Neuronal stem cell (in vitro differentiated cells): ENCODE results near the gene F8A3. TPM values are rescaled to one million over a fixed set of nuclear protein-coding genes. Genes with fewer than 3 reads are reported as not detected.
"Not testable (repeated sequence)": the region's sequence is repeated elsewhere in the genome, so short reads cannot be mapped to it uniquely, and the experiment has no call there.

Experiments
- DNase-seq: peaks from one replicate; pipeline ENCODE4 v3.0.0-alpha.2; 2013; ENCODE audit warnings: low spot score
- H2AFZ ChIP-seq: one replicate; pipeline ENCODE4 v1.6.1; 2013; ENCODE audit warnings: mild to moderate bottlenecking, low read length, inconsistent platforms
- H2AK5ac ChIP-seq: 2 replicates; pipeline ENCODE4 v1.6.1; 2013; ENCODE audit warnings: low read depth, mild to moderate bottlenecking, inconsistent platforms, low read length, moderate library complexity, mixed read lengths
- H2BK120ac ChIP-seq: 2 replicates; pipeline ENCODE4 v1.6.1; 2013; ENCODE audit warnings: low read depth, mild to moderate bottlenecking, inconsistent platforms, low read length, moderate library complexity, mixed read lengths
- H2BK12ac ChIP-seq: one replicate; pipeline ENCODE4 v1.6.1; 2013; ENCODE audit warnings: low read length, inconsistent platforms
- H2BK15ac ChIP-seq: 2 replicates; pipeline ENCODE4 v1.6.1; 2013; ENCODE audit warnings: mild to moderate bottlenecking, low read length, inconsistent platforms, mixed read lengths
- H2BK5ac ChIP-seq: one replicate; pipeline ENCODE4 v1.6.1; 2013; ENCODE audit warnings: inconsistent platforms, mild to moderate bottlenecking, low read length, moderate library complexity
- H3K14ac ChIP-seq: one replicate; pipeline ENCODE4 v1.6.1; 2013; ENCODE audit warnings: low read length, inconsistent platforms
- H3K18ac ChIP-seq: 2 replicates; pipeline ENCODE4 v1.6.1; 2013; ENCODE audit warnings: low read length, inconsistent platforms
- H3K23ac ChIP-seq: 2 replicates; pipeline ENCODE4 v1.6.1; 2013; ENCODE audit warnings: low read depth, mild to moderate bottlenecking, mixed read lengths, low read length, inconsistent platforms; ENCODE audit not compliant: poor library complexity
- H3K27ac ChIP-seq: replicated peaks from 3 replicates; pipeline ENCODE4 v1.5.1; 2013; ENCODE audit warnings: low read length, inconsistent platforms
- H3K27me3 ChIP-seq, 3 experiments: 2 replicates each; pipeline ENCODE4 v1.6.1; 2013; ENCODE audit warnings: low read length in 3 of 3, mild to moderate bottlenecking in 2 of 3, inconsistent platforms in 1 of 3, low read depth in 1 of 3, mixed read lengths in 1 of 3, moderate library complexity in 1 of 3; ENCODE audit not compliant: control insufficient read depth in 3 of 3, insufficient read depth in 3 of 3
- H3K36me3 ChIP-seq, 2 donors: replicated peaks in 1 of 2; 2 replicates each; pipeline ENCODE4 v1.6.1; 2013; ENCODE audit warnings: low read length in 2 of 2; ENCODE audit not compliant: control insufficient read depth in 2 of 2, insufficient read depth in 2 of 2
- H3K4ac ChIP-seq: 2 replicates; pipeline ENCODE4 v1.6.1; 2013; ENCODE audit warnings: inconsistent platforms, mild to moderate bottlenecking, low read length, moderate library complexity
- H3K4me1 ChIP-seq, 2 donors: 1 replicate in 1 of 2; 2 replicates in 1 of 2; pipeline ENCODE4 v1.6.1; 2013; ENCODE audit warnings: low read length in 2 of 2, low read depth in 1 of 2; ENCODE audit not compliant: control insufficient read depth in 2 of 2, insufficient read depth in 1 of 2
- H3K4me2 ChIP-seq: one replicate; pipeline ENCODE4 v1.6.1; 2013; ENCODE audit warnings: mild to moderate bottlenecking, low read length, inconsistent platforms; ENCODE audit not compliant: insufficient read depth, poor library complexity, severe bottlenecking
- H3K4me3 ChIP-seq, 2 donors: 2 replicates each; pipeline ENCODE4 v1.5.1; 2013; ENCODE audit warnings: low read length in 2 of 2, mild to moderate bottlenecking in 2 of 2, inconsistent platforms in 1 of 2, moderate library complexity in 1 of 2
- H3K79me1 ChIP-seq: one replicate; pipeline ENCODE4 v1.6.1; 2013; ENCODE audit warnings: low read depth, mild to moderate bottlenecking, inconsistent platforms, low read length, moderate library complexity
- H3K9ac ChIP-seq: one replicate; pipeline ENCODE4 v1.6.1; 2013; ENCODE audit warnings: mild to moderate bottlenecking, low read depth, low read length, inconsistent platforms; ENCODE audit not compliant: poor library complexity
- H3K9me3 ChIP-seq, 2 donors: replicated peaks in 1 of 2; 2 replicates each; pipeline versions ENCODE3 to v1.6.1; 2013; ENCODE audit warnings: low read length in 2 of 2, mild to moderate bottlenecking in 2 of 2, inconsistent platforms in 1 of 2, low read depth in 1 of 2, mixed read lengths in 1 of 2, moderate library complexity in 1 of 2; ENCODE audit not compliant: control insufficient read depth in 2 of 2, insufficient read depth in 1 of 2
- H4K8ac ChIP-seq: one replicate; pipeline ENCODE4 v1.6.1; 2013; ENCODE audit warnings: low read depth, mild to moderate bottlenecking, inconsistent platforms, low read length, moderate library complexity
- H4K91ac ChIP-seq: one replicate; pipeline ENCODE4 v1.6.1; 2013; ENCODE audit warnings: low read length, low read depth, mild to moderate bottlenecking, inconsistent platforms; ENCODE audit not compliant: poor library complexity
- WGBS, 2 donors: extraction: QIAGEN DNeasy Blood & Tissue Kit; methylation state at CpG; one replicate each; pipeline ENCODE4 v1.1.7; 2013; ENCODE audit warnings: missing lambda C conversion rate in 2 of 2, mixed read lengths in 1 of 2; ENCODE audit not compliant: insufficient read length in 2 of 2, insufficient replicate concordance in 1 of 2; ENCODE audit errors: extremely low coverage in 2 of 2; 5-methylcytosine and 5-hydroxymethylcytosine counted together
- polyA plus RNA-seq, 2 experiments: library from polyadenylated mRNA; stranded (reverse); fragments of 200-250 nt; gene quantifications; one replicate each; pipeline ENCODE4 v1.2.3, GENCODE V29; 2013

Gene F8A3
- 0.04 TPM for polyA plus RNA-seq (2013, experiment 1 of 2)
- polyA plus RNA-seq (2013, experiment 2 of 2): 0.04 TPM

GRCh38 chrX:155458471-155458870 is at the start of gene F8A3:
F8A3 (minus strand) TSS chrX:155458620; CDS start chrX:155458600, 20 bp downstream.
- H3K4me1 ChIP-seq, H3K9me3 ChIP-seq, DNase-seq, H3K4ac ChIP-seq, H3K4me3 ChIP-seq, H3K4me2 ChIP-seq, H3K36me3 ChIP-seq, H3K27ac ChIP-seq, H2BK12ac ChIP-seq, H2BK15ac ChIP-seq, H2AK5ac ChIP-seq, H3K79me1 ChIP-seq, H3K9ac ChIP-seq, H2BK120ac ChIP-seq, H4K8ac ChIP-seq, H4K91ac ChIP-seq, H3K18ac ChIP-seq, H2BK5ac ChIP-seq, H3K27me3 ChIP-seq, H3K14ac ChIP-seq, H2AFZ ChIP-seq, H3K23ac ChIP-seq: not testable (repeated sequence)
- no CpG with 5 or more reads among the region's 51 CpGs for WGBS, 2 donors

GRCh38 chrX:155505296-155505695 is 46.9 kb upstream of the F8A3 start:
- Histone ChIP-seq H3K27me3 (no peaks in the 10 kb centered on the region), H2AFZ (no peak overlapping the region), H2BK15ac (no peak overlapping the region), H3K18ac (no peak overlapping the region), H3K23ac (no peak overlapping the region), H3K4me1 (no peaks in the 10 kb centered on the region), H2AK5ac (no peak overlapping the region), H4K91ac (no peak overlapping the region), H3K4ac (no peak overlapping the region), H3K9me3 (no peaks in the 10 kb centered on the region), H2BK5ac (no peak overlapping the region), H3K4me2 (no peak overlapping the region), H4K8ac (no peak overlapping the region), H3K79me1 (no peaks in the 10 kb centered on the region), H2BK120ac (no peak overlapping the region), H3K27ac (no peak overlapping the region), H3K9ac (no peak overlapping the region), H3K36me3 (peaks cover 0 to 11% of the 10 kb centered on the region in 2 donors), H3K14ac (no peak overlapping the region), H3K4me3 (no peak overlapping the region), H2BK12ac (no peak overlapping the region)
- DNase-seq: no peak

GRCh38 chrX:155495134-155495533 is 36.7 kb upstream of the F8A3 start:
- H2BK5ac ChIP-seq, H2BK120ac ChIP-seq, H3K36me3 ChIP-seq, H2AK5ac ChIP-seq, H3K18ac ChIP-seq, H3K9ac ChIP-seq, H3K27ac ChIP-seq, H3K27me3 ChIP-seq, H2BK15ac ChIP-seq, H2AFZ ChIP-seq, H3K79me1 ChIP-seq, H4K8ac ChIP-seq, H3K14ac ChIP-seq, DNase-seq, H3K4ac ChIP-seq, H3K4me1 ChIP-seq, H4K91ac ChIP-seq, H2BK12ac ChIP-seq, H3K4me3 ChIP-seq, H3K4me2 ChIP-seq, H3K23ac ChIP-seq, H3K9me3 ChIP-seq: not testable (repeated sequence)
- no CpG with 5 or more reads among the region's 2 CpGs for WGBS, 2 donors

GRCh38 chrX:155491421-155491820 is 33.0 kb upstream of the F8A3 start:
- DNase-seq, H2BK12ac ChIP-seq, H3K27me3 ChIP-seq, H2BK5ac ChIP-seq, H3K4me2 ChIP-seq, H3K23ac ChIP-seq, H3K9ac ChIP-seq, H3K4me1 ChIP-seq, H3K36me3 ChIP-seq, H3K4me3 ChIP-seq, H3K14ac ChIP-seq, H4K91ac ChIP-seq, H3K79me1 ChIP-seq, H4K8ac ChIP-seq, H2BK15ac ChIP-seq, H3K18ac ChIP-seq, H2BK120ac ChIP-seq, H3K4ac ChIP-seq, H2AK5ac ChIP-seq, H3K9me3 ChIP-seq, H2AFZ ChIP-seq, H3K27ac ChIP-seq: not testable (repeated sequence)
- no CpG with 5 or more reads among the region's 3 CpGs for WGBS, 2 donors
